Tibial nerve (tissue), 4 donors: Measurements from ENCODE around the gene PLAC9.

Source experiments
- EP300 ChIP-seq, 2 donors: sonication (generic); formaldehyde crosslinking; IDR thresholded peaks; one replicate each; pipeline ENCODE4 v1.6.1; 2017; ENCODE audit warnings: antibody characterized with exemption in 2 of 2, mild to moderate bottlenecking in 1 of 2
- POLR2A ChIP-seq, 2 donors: fragments of 450-650 bp; IDR thresholded peaks; one replicate each; pipeline ENCODE4 v1.6.1; 2017; ENCODE audit warnings: antibody characterized with exemption in 2 of 2, mild to moderate bottlenecking in 2 of 2, moderate library complexity in 2 of 2
- TF ChIP-seq, protein P1 (sequence below), 5 experiments: fragments of 200-600 bp in 3 of 5; fragments of 450-650 bp in 2 of 5; sonication (generic) in 3 of 5; IDR thresholded peaks; one replicate each; pipeline ENCODE4 v1.5.1; 2016 to 2019; ENCODE audit warnings: antibody characterized with exemption in 5 of 5, mild to moderate bottlenecking in 3 of 5, moderate library complexity in 2 of 5

DNA sequence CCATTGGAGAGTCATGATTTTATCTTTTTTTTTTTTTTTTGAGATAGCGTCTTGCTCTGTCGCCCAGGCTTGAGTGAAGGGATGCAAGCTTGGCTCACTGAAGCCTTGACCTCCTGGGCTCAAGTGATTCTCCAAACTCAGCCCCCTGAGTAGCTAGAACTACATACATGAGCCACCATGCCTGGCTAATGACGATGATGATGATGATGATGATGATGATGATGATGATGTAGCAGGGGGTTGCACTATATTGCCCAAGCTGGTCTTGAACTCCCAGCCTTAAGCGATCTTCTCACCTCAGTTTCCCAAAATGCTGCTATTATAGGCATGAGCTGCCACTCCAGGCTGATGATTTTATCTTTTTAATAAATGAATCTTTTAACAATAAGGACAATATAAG lies 13.9 kb upstream of the PLAC9 start:
- TF ChIP-seq, protein P1, sequence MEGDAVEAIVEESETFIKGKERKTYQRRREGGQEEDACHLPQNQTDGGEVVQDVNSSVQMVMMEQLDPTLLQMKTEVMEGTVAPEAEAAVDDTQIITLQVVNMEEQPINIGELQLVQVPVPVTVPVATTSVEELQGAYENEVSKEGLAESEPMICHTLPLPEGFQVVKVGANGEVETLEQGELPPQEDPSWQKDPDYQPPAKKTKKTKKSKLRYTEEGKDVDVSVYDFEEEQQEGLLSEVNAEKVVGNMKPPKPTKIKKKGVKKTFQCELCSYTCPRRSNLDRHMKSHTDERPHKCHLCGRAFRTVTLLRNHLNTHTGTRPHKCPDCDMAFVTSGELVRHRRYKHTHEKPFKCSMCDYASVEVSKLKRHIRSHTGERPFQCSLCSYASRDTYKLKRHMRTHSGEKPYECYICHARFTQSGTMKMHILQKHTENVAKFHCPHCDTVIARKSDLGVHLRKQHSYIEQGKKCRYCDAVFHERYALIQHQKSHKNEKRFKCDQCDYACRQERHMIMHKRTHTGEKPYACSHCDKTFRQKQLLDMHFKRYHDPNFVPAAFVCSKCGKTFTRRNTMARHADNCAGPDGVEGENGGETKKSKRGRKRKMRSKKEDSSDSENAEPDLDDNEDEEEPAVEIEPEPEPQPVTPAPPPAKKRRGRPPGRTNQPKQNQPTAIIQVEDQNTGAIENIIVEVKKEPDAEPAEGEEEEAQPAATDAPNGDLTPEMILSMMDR (IDR thresholded peaks at IDR 0.05) = no peak
- no peak for TF ChIP-seq POLR2A (IDR thresholded peaks at IDR 0.05)
- no peak for TF ChIP-seq EP300 (IDR thresholded peaks at IDR 0.05)
